NCI-H345 treated with DMSO at 0.1 percent for 48 hours (cell line): Measurements from ENCODE around the gene CEP135.
"Not testable (repeated sequence)": the region's sequence is repeated elsewhere in the genome, so short reads cannot be mapped to it uniquely, and the experiment has no call there.

Source experiments
- DNase-seq: peaks from one replicate; lab custom pipeline; 2025; ENCODE audit not compliant: unreplicated experiment; lab: John Stamatoyannopoulos, UW

CEP135 gene

GRCh38 chr4:55941881-55942396, 6.8 kb upstream of the CEP135 start:
- no peak for DNase-seq

DNA sequence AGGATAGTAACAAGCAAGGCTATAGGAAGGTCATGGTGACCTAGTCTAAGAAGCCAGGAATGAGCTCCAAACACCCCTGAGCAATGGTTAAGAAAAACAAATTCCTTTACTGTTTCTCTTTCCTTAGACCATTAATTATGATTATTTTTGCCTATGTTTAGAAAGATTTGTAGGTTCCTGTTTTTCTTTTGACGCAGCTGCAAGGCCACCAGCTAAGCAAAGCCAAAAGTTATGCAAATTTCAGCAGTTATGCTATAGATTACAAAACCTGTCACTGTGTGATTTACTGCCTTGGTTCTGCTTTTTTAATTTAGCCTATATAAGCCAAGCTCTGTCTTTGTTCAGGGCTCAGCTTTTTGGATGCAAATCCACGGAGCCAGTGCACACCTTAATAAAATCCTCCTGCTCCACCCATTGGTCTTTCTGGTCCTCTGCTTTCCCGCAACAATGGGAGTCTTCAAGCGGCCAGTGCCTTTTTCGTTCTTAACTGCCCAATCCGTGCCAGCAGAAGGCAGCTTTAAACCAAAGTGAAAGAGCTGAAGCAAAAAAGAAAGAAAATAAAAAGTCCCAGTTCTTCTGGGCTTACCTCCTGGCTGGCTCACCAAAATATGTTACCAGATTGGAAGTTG, 1.4 kb upstream of the CEP135 start:
- DNase-seq, result no peak

GRCh38 chr4:55947912-55948725, 626 bp upstream of the CEP135 start:
- no peak for DNase-seq

GRCh38 chr4:55949482-55949802, 697 bp downstream of the CEP135 start:
- DNase-seq, result no peak

DNA sequence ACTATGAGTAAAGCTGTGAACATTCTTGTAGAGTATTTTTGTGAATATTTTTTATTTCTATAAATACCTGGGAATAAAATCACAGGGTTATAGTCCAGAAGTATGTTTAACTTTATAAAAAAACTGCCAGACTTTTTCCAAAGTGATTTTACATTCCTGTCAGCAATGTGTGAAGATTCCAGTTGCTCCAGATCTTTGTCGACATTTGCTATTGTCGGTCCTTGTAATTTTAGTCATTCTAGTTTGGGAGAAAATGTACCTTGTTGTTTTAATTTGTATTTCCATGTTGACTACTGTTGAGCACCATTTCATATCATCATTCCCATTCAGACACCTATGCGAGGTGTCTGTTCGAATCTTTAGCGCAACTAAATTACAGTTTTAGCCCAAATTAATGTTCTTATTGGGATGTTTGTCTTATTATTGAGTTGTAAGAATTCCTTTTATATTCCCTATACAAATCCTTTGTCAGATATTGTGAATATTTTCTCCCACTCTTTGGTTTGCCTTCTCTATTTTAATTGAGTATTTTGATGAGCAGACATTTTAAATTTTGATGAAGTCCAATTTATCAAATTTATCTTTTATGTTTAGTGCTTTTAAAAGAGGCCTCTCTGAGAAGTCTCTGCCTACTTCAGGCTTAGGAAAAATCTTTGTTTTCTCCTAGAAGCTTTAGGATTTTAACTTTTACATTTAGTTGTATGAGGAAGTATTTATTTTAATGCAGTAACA, 2.6 kb downstream of the CEP135 start:
- no peak for DNase-seq

GRCh38 chr4:55955710-55956109, 7.0 kb downstream of the CEP135 start:
- DNase-seq, result no peak

- no peak for DNase-seq
Measured at GRCh38 chr4:55959655-55960054, 10.9 kb downstream of the CEP135 start.

DNA sequence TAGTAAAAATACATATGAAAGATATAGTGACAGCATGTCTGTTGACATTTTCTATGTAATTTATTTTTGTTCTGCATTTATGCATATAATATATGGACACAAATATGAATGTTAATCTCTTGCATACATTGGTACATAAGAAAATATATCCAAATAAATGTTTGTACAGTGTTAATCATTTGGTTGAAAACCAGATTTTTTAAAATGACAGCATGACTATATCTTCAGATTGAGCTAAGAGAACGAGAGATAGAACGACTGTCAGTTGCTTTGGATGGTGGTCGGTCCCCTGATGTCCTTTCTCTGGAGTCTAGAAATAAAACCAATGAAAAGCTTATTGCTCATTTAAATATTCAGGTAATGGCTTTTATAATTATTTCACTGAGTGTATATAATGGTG, 15.3 kb downstream of the CEP135 start:
- DNase-seq, result no peak

DNA sequence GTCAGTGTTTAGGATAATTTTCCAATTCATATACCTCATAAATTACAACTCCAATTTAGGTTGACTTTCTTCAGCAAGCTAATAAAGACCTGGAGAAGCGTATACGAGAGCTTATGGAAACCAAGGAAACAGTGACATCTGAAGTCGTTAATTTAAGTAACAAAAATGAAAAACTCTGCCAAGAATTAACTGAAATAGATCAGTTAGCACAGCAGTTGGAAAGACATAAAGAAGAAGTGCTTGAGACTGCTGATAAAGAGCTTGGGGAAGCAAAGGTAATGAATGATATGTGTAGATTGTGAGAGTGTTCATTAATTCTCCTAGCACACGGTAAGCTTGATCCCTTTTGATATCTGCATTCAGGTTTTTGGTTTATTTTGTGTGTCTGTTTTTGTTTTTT, 16.8 kb downstream of the CEP135 start:
- DNase-seq, result no peak

DNA sequence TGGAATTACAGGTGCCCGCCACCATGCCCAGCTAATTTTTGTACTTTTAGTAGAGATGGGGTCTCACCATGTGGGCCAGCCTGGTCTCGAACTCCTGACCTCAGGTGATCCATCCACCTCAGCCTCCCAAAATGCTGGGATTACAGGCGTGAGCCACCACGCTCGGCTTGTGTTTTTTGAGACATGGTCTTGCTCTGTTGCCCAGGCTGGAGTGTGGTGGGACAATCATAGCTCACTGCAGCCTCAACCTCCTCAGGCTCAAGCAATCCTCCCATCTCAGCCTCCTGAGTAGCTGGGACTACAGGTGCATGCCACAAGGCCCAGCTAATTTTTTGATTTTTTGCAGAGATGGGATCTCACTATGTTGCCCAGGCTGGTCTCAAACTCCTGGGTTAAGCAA, 17.6 kb downstream of the CEP135 start:
- not testable (repeated sequence) for DNase-seq

DNA sequence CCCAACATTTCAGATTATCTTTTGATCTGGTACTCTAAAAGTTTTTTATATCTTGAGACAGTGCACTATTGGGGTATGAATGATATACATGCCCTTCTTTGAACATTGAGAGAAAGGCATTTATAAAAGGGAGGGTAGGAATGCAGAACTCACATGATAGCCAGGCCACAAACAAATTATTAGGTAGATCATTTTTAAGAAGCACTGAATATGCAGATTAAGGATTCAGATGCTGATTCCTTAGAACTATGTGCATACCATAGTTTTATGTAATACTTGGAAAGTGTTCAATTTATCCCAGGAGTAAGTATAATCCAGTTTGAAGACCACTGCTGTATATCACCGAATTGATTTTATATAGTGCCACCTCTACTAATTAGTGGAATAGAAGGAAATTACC, 18.6 kb downstream of the CEP135 start:
- DNase-seq, result no peak

DNA sequence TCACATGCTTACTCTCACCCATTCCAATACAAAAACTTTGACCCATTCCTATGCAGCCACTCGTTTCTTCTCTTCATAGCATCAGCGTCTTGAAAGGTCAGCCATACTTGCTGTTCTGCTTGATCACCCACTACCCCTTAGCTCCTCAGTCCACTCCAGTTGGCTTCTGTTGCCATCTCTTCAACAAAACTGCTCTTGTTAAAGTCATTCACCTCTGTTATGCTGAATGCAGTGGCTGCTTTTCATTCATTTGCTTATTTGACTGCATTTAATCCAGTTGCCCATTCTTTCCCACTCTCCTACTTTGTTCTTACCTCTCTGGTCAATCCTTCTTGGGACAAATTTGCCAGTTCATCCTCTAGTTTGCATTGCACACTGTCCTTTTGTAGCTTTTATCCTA, 24.9 kb downstream of the CEP135 start:
- no peak for DNase-seq

GRCh38 chr4:55977811-55978210, 29.1 kb downstream of the CEP135 start:
- no peak for DNase-seq

- no peak for DNase-seq
Measured at GRCh38 chr4:55979562-55979961, 30.8 kb downstream of the CEP135 start.

DNA sequence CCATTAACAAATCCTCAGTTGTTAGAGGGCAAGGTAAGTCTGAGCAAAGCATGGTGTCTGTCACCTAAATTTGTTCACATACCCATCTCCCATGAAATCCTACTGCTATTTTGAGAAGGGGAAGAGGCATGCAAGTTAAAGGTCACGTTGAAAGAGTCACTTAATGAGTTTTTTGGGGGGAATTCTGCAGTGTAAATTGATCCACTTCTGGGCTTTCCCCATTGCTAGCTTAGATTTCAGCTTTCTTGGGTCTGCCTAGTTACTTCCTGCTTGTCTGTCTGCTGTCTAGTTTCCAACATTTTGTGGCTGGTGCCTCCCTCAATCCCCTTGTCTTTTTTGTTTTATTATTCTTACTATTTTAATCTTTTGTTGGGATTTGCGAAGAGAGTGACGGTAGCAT, 32.0 kb downstream of the CEP135 start:
- no peak for DNase-seq

GRCh38 chr4:55982976-55983375, 34.2 kb downstream of the CEP135 start:
- no peak for DNase-seq

- no peak for DNase-seq
Measured at GRCh38 chr4:55989766-55990165, 41.0 kb downstream of the CEP135 start.

DNA sequence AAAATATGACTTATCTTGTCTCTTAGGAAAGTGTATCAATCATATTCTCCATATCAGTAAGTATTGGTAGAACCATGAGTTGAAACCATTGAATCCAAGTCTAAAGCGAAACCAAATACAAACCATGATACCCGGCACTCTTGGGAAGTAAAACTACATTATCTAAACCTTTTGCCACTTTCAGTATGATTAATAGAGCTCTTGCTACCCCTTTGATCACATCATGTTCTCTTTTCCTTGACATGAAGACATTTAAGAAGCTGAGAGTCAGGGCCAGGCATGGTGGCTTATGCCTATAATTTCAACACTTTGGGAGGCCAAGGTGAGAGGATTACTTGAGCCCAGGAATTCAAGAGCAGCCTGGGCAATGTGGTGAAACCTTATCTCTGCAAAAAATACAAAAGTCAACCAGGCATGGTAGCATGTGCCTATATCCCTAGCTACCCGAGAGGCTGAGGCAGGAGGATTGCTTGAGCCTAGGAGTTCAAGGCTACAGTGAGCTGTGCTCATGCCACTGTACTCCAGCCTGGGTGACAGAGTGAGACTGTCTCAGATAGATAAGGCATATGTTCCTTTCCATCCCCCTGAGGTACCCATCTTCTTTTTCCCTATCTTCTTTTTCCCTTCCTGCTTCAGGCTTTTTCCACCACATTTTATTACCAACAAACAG, 45.4 kb downstream of the CEP135 start:
- DNase-seq, result no peak

GRCh38 chr4:55996646-55997045, 47.9 kb downstream of the CEP135 start:
- DNase-seq, result no peak

GRCh38 chr4:56003606-56004005, 54.9 kb downstream of the CEP135 start:
- no peak for DNase-seq

DNA sequence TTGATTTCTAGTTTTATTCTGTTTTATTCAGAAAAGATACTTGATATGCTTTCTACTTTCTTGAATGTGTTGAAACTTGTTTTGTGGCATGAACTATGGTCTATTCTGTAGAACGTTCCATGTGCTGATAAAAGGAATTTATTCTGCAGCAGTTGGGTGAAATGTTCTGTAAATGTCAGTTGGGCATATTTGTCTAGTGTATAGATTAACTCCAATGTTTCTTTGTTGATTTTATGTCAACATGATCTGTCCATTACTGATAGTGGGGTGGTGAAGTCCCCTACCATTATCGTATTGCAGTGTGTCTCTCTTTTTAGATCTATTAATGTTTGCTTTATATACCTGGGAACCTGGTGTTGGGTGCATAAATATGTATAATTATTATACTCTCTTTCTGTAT, 55.5 kb downstream of the CEP135 start:
- DNase-seq, result no peak
